Neural cell (in vitro differentiated cells): ENCODE results near the gene NRP1. TPM values are rescaled to one million over a fixed set of nuclear protein-coding genes. Genes with fewer than 3 reads are reported as not detected.

Source experiments
- H2AFZ ChIP-seq: fragments of 200-600, 300-800 bp; sonication (generic), shearing (Covaris generic); 2 replicates; pipeline ENCODE4 v1.6.0; 2014; ENCODE audit warnings: low read depth, mild to moderate bottlenecking, antibody characterized with exemption, low read length, moderate library complexity
- H3F3A ChIP-seq: fragments of 200-600 bp; shearing (Covaris generic); 2 replicates; pipeline ENCODE4 v1.6.1; 2016; ENCODE audit warnings: mild to moderate bottlenecking, moderate library complexity, mixed read lengths, antibody characterized with exemption, low read length; ENCODE audit not compliant: insufficient read depth, poor library complexity, severe bottlenecking
- H3K27ac ChIP-seq: fragments of 200-600, 300-800 bp; sonication (generic), shearing (Covaris generic); 2 replicates; pipeline ENCODE4 v1.5.1; 2014; ENCODE audit warnings: mild to moderate bottlenecking, low read length, moderate library complexity
- H3K27me3 ChIP-seq: fragments of 300-800, 200-600 bp; sonication (generic), shearing (Covaris generic); 2 replicates; pipeline ENCODE4 v1.6.0; 2014; ENCODE audit warnings: mild to moderate bottlenecking, low read depth, low read length, moderate library complexity; ENCODE audit not compliant: insufficient read depth
- H3K36me3 ChIP-seq: fragments of 300-800, 200-600 bp; sonication (generic), shearing (Covaris generic); 2 replicates; pipeline ENCODE4 v1.5.1; 2014; ENCODE audit warnings: mild to moderate bottlenecking, antibody characterized with exemption, low read length, moderate library complexity; ENCODE audit not compliant: insufficient read depth
- H3K4me2 ChIP-seq: fragments of 300-800, 200-600 bp; sonication (generic), shearing (Covaris generic); 2 replicates; pipeline ENCODE4 v1.6.0; 2014; ENCODE audit warnings: mild to moderate bottlenecking, low read length
- H3K4me3 ChIP-seq: fragments of 300-800, 200-600 bp; sonication (generic), shearing (Covaris generic); 2 replicates; pipeline ENCODE4 v1.5.1; 2014; ENCODE audit warnings: mild to moderate bottlenecking, low read length, moderate library complexity
- H3K79me2 ChIP-seq: fragments of 200-600 bp; shearing (Covaris generic); replicated peaks from 2 replicates; pipeline ENCODE4 v1.6.0; 2014; ENCODE audit warnings: mild to moderate bottlenecking, low read length, moderate library complexity; ENCODE audit not compliant: insufficient read depth
- H3K9ac ChIP-seq: fragments of 300-800, 200-600 bp; sonication (generic), shearing (Covaris generic); 2 replicates; pipeline ENCODE4 v1.6.1; 2016; ENCODE audit warnings: mild to moderate bottlenecking, low read length, mixed read lengths
- H3K9me2 ChIP-seq: fragments of 200-600 bp; shearing (Covaris generic); 2 replicates; pipeline ENCODE4 v1.6.1; 2016; ENCODE audit warnings: mild to moderate bottlenecking, low read length, mixed read lengths; ENCODE audit not compliant: insufficient read depth
- H3K9me3 ChIP-seq: fragments of 200-600, 300-800 bp; sonication (generic), shearing (Covaris generic); 2 replicates; pipeline ENCODE4 v1.6.1; 2016; ENCODE audit warnings: mild to moderate bottlenecking, mixed run types, low read length, moderate library complexity, mixed read lengths
- H4K20me1 ChIP-seq: fragments of 200-600 bp; shearing (Covaris generic); 2 replicates; pipeline ENCODE4 v1.6.1; 2016; ENCODE audit warnings: mild to moderate bottlenecking, mixed run types; ENCODE audit not compliant: insufficient read depth
- CTCF ChIP-seq: fragments of 450-650 bp; IDR thresholded peaks from 2 replicates; pipeline ENCODE4 v1.5.1; 2014; ENCODE audit warnings: antibody characterized with exemption, mild to moderate bottlenecking, moderate library complexity; ENCODE audit not compliant: poor library complexity, severe bottlenecking
- EP300 ChIP-seq: fragments of 450-650 bp; conservative IDR thresholded peaks from 2 replicates; pipeline ENCODE4 v1.6.1; 2014; ENCODE audit warnings: antibody characterized with exemption, mild to moderate bottlenecking, moderate library complexity; ENCODE audit not compliant: poor library complexity, severe bottlenecking
- EZH2 ChIP-seq: fragments of 200-600, 300-800 bp; shearing (Covaris generic), sonication (generic); IDR thresholded peaks from 2 replicates; pipeline ENCODE4 v1.6.1; 2014; ENCODE audit warnings: antibody characterized with exemption, low read length, borderline replicate concordance, mild to moderate bottlenecking; ENCODE audit not compliant: insufficient read depth, poor library complexity, severe bottlenecking
- MXI1 ChIP-seq: fragments of 450-650 bp; conservative IDR thresholded peaks from 2 replicates; pipeline ENCODE4 v1.6.1; 2014; ENCODE audit warnings: antibody characterized with exemption, mild to moderate bottlenecking; ENCODE audit not compliant: poor library complexity, severe bottlenecking
- POLR2AphosphoS5 ChIP-seq: IDR thresholded peaks from 2 replicates; pipeline ENCODE4 v1.6.1; 2012
- RAD21 ChIP-seq: fragments of 450-650 bp; conservative IDR thresholded peaks from 2 replicates; pipeline ENCODE4 v1.6.1; 2014; ENCODE audit warnings: antibody characterized with exemption, mild to moderate bottlenecking, moderate library complexity
- SMC3 ChIP-seq: fragments of 450-650 bp; conservative IDR thresholded peaks from 2 replicates; pipeline ENCODE4 v1.6.1; 2014; ENCODE audit warnings: antibody characterized with exemption, mild to moderate bottlenecking, moderate library complexity; ENCODE audit not compliant: poor library complexity
- TAF1 ChIP-seq: IDR thresholded peaks from 2 replicates; pipeline ENCODE4 v1.6.1; 2012; ENCODE audit warnings: low read depth
- polyA plus RNA-seq: library from polyadenylated mRNA; depleted of rRNA; stranded (reverse); fragments of >200 nt; gene quantifications from 2 replicates; pipeline ENCODE4 v1.2.3, GENCODE V29; 2014
- TF ChIP-seq, protein P1 (sequence below): IDR thresholded peaks from 2 replicates; pipeline ENCODE4 v1.6.1; 2012; ENCODE audit warnings: borderline replicate concordance

Gene NRP1
- polyA plus RNA-seq, 1 donor from 2014 or later = 23.2 TPM

DNA sequence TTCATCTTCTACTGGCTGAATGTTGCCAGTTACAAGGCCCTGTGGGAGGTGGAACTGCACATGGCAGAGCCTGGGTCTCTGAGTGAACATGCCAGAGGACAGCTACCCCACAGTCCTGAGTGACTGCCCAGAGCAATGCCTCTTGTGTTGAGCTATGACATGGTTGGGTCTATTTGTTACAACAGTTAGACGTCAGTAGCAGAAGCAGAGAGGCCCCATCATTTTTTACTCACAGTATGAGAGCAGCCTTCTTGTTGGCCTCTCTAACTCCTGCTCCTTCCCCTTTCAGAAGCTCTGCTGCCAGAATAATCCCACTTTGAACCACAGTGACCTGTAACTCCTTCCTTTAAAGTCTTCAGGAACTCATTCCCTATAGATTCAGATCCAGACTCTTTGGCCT is 30.8 kb upstream of the NRP1 start:
- Histone ChIP-seq H4K20me1 (no peaks in the 10 kb centered on the region), H3F3A (no peaks in the 10 kb centered on the region), H2AFZ (no peak overlapping the region), H3K9ac (no peak overlapping the region), H3K79me2 (no peaks in the 10 kb centered on the region), H3K27ac (no peak overlapping the region), H3K9me3 (no peaks in the 10 kb centered on the region), H3K36me3 (no peaks in the 10 kb centered on the region), H3K27me3 (no peaks in the 10 kb centered on the region), H3K4me2 (no peak overlapping the region), H3K9me2 (no peaks in the 10 kb centered on the region), H3K4me3 (no peak overlapping the region)
- TF ChIP-seq MXI1 (no peak), POLR2AphosphoS5 (no peak), TAF1 (no peak), EZH2 (no peak), EP300 (no peak), SMC3 (no peak), CTCF (no peak), RAD21 (no peak)
- TF ChIP-seq, protein P1, sequence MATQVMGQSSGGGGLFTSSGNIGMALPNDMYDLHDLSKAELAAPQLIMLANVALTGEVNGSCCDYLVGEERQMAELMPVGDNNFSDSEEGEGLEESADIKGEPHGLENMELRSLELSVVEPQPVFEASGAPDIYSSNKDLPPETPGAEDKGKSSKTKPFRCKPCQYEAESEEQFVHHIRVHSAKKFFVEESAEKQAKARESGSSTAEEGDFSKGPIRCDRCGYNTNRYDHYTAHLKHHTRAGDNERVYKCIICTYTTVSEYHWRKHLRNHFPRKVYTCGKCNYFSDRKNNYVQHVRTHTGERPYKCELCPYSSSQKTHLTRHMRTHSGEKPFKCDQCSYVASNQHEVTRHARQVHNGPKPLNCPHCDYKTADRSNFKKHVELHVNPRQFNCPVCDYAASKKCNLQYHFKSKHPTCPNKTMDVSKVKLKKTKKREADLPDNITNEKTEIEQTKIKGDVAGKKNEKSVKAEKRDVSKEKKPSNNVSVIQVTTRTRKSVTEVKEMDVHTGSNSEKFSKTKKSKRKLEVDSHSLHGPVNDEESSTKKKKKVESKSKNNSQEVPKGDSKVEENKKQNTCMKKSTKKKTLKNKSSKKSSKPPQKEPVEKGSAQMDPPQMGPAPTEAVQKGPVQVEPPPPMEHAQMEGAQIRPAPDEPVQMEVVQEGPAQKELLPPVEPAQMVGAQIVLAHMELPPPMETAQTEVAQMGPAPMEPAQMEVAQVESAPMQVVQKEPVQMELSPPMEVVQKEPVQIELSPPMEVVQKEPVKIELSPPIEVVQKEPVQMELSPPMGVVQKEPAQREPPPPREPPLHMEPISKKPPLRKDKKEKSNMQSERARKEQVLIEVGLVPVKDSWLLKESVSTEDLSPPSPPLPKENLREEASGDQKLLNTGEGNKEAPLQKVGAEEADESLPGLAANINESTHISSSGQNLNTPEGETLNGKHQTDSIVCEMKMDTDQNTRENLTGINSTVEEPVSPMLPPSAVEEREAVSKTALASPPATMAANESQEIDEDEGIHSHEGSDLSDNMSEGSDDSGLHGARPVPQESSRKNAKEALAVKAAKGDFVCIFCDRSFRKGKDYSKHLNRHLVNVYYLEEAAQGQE = no peak

DNA sequence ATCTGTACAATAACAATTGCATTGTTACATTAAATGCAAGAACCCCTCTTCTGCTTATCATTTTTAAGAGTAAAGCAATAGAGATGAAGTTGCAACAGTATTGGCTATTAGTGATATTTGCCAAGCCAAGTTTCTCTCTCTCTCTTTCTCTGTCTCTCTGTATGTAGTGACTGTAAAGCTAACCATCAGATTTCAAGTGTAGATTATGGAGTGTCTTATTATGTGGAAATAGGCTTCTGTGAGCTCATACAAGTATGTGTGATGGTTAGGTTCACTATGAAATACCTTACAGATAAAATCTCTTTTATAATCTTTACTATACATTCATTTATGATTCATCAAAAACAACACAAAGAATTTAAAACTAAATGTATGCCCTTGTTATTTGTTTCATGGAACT is 28.6 kb upstream of the NRP1 start:
- Histone ChIP-seq H3K27me3 (no peaks in the 10 kb centered on the region), H4K20me1 (no peaks in the 10 kb centered on the region), H3K9me3 (no peaks in the 10 kb centered on the region), H3F3A (no peaks in the 10 kb centered on the region), H3K4me2 (no peak overlapping the region), H3K4me3 (no peak overlapping the region), H3K27ac (no peak overlapping the region), H3K36me3 (no peaks in the 10 kb centered on the region), H2AFZ (no peak overlapping the region), H3K9ac (no peak overlapping the region), H3K9me2 (no peaks in the 10 kb centered on the region), H3K79me2 (no peaks in the 10 kb centered on the region)
- TF ChIP-seq RAD21 (no peak), MXI1 (no peak), POLR2AphosphoS5 (no peak), SMC3 (no peak), CTCF (no peak), TAF1 (no peak), EP300 (no peak), EZH2 (no peak)
- TF ChIP-seq, protein P1 = no peak
